ENCODE measurements around the gene CAPN3. TPM values are rescaled to one million over a fixed set of nuclear protein-coding genes. Genes with fewer than 3 reads are reported as not detected.

Gene CAPN3
- total RNA-seq, 1 experiment from 2014 or later, result 0.54 TPM

- Histone ChIP-seq H3K27ac (ENCODE audit: low read depth, low read length, poor library complexity, severe bottlenecking) (no peak overlapping the region), H3K36me3 (ENCODE audit: insufficient read depth, low read length, poor library complexity, severe bottlenecking) (peaks cover 41% of the 10 kb centered on the region), H3K4me3 (ENCODE audit: low read depth, low read length, poor library complexity, severe bottlenecking) (no peak overlapping the region), H3K4me1 (ENCODE audit: insufficient read depth, low read length, poor library complexity, severe bottlenecking) (no peaks in the 10 kb centered on the region), H3K9me3 (ENCODE audit: low read depth, low read length, poor library complexity, severe bottlenecking) (no peaks in the 10 kb centered on the region), H3K27me3 (replicated peaks; ENCODE audit: insufficient read depth, low read depth, low read length, poor library complexity) (no peaks in the 10 kb centered on the region)
- no TSS peak for BruUV-seq (replicated peaks)
- peak; percentile 34 for DNase-seq (ENCODE audit: low spot score)
- ChIA-PET CTCF (no interaction called here), POLR2A (ENCODE audit: low non-redundant PET) (no interaction called here)
- TF ChIP-seq EZH2 (IDR thresholded peaks at IDR 0.05; ENCODE audit: borderline replicate concordance, low read depth, low read length, poor library complexity, severe bottlenecking), result no peak
- intact Hi-C loops (cut with micrococcal nuclease; ENCODE audit: unreplicated experiment), result no loop called here
These were observed 85.2 kb downstream of the CAPN3 start for GRCh38 chr15:42444415-42445063.

GRCh38 chr15:42445551-42445950 is 86.2 kb downstream of the CAPN3 start:
- Histone ChIP-seq H3K9me3 (ENCODE audit: low read depth, low read length, poor library complexity, severe bottlenecking) (no peaks in the 10 kb centered on the region), H3K4me1 (ENCODE audit: insufficient read depth, low read length, poor library complexity, severe bottlenecking) (no peaks in the 10 kb centered on the region), H3K36me3 (ENCODE audit: insufficient read depth, low read length, poor library complexity, severe bottlenecking) (peaks cover 43% of the 10 kb centered on the region), H3K27me3 (replicated peaks; ENCODE audit: insufficient read depth, low read depth, low read length, poor library complexity) (no peaks in the 10 kb centered on the region), H3K27ac (ENCODE audit: low read depth, low read length, poor library complexity, severe bottlenecking) (no peak overlapping the region), H3K4me3 (ENCODE audit: low read depth, low read length, poor library complexity, severe bottlenecking) (no peak overlapping the region)
- no peak for DNase-seq (ENCODE audit: low spot score)
- intact Hi-C loops (cut with micrococcal nuclease; ENCODE audit: unreplicated experiment), result no loop called here
- POLR2A ChIA-PET (ENCODE audit: low non-redundant PET), result no interaction called here
- BruUV-seq (replicated peaks), result no TSS peak
- no peak for TF ChIP-seq EZH2 (IDR thresholded peaks at IDR 0.05; ENCODE audit: borderline replicate concordance, low read depth, low read length, poor library complexity, severe bottlenecking)
- no peak for TF ChIP-seq CTCF (conservative IDR thresholded peaks at IDR 0.05; ENCODE audit: low read depth, low read length)
- CTCF ChIA-PET, result no interaction called here

- no peaks in the 10 kb centered on the region for H3K9me3 ChIP-seq (ENCODE audit: low read depth, low read length, poor library complexity, severe bottlenecking)
- H3K27me3 ChIP-seq (replicated peaks; ENCODE audit: insufficient read depth, low read depth, low read length, poor library complexity), result no peaks in the 10 kb centered on the region
- H3K4me3 ChIP-seq (ENCODE audit: low read depth, low read length, poor library complexity, severe bottlenecking), result no peak overlapping the region
- TF ChIP-seq CTCF (conservative IDR thresholded peaks at IDR 0.05; ENCODE audit: low read depth, low read length) (no peak), EZH2 (IDR thresholded peaks at IDR 0.05; ENCODE audit: borderline replicate concordance, low read depth, low read length, poor library complexity, severe bottlenecking) (no peak)
- H3K4me1 ChIP-seq (ENCODE audit: insufficient read depth, low read length, poor library complexity, severe bottlenecking), result no peaks in the 10 kb centered on the region
- ChIA-PET POLR2A (ENCODE audit: low non-redundant PET) (no interaction called here), CTCF (no interaction called here)
- no TSS peak for BruUV-seq (replicated peaks)
- DNase-seq (ENCODE audit: low spot score), result no peak
- intact Hi-C loops (cut with micrococcal nuclease; ENCODE audit: unreplicated experiment), result no loop called here
- H3K36me3 ChIP-seq (ENCODE audit: insufficient read depth, low read length, poor library complexity, severe bottlenecking), result peaks cover 45% of the 10 kb centered on the region
- no peak overlapping the region for H3K27ac ChIP-seq (ENCODE audit: low read depth, low read length, poor library complexity, severe bottlenecking)
These were observed 88.3 kb downstream of the CAPN3 start for GRCh38 chr15:42447599-42447998.

- TF ChIP-seq CTCF (conservative IDR thresholded peaks at IDR 0.05; ENCODE audit: low read depth, low read length), result no peak
- TF ChIP-seq EZH2 (IDR thresholded peaks at IDR 0.05; ENCODE audit: borderline replicate concordance, low read depth, low read length, poor library complexity, severe bottlenecking), result no peak
- Histone ChIP-seq H3K36me3 (ENCODE audit: insufficient read depth, low read length, poor library complexity, severe bottlenecking) (peaks cover 49% of the 10 kb centered on the region), H3K9me3 (ENCODE audit: low read depth, low read length, poor library complexity, severe bottlenecking) (no peaks in the 10 kb centered on the region), H3K4me1 (ENCODE audit: insufficient read depth, low read length, poor library complexity, severe bottlenecking) (no peaks in the 10 kb centered on the region), H3K27me3 (replicated peaks; ENCODE audit: insufficient read depth, low read depth, low read length, poor library complexity) (no peaks in the 10 kb centered on the region), H3K27ac (ENCODE audit: low read depth, low read length, poor library complexity, severe bottlenecking) (no peak overlapping the region), H3K4me3 (ENCODE audit: low read depth, low read length, poor library complexity, severe bottlenecking) (no peak overlapping the region)
- DNase-seq (ENCODE audit: low spot score), result no peak
- ChIA-PET POLR2A (ENCODE audit: low non-redundant PET) (no interaction called here), CTCF (no interaction called here)
- no TSS peak for BruUV-seq (replicated peaks)
- intact Hi-C loops (cut with micrococcal nuclease; ENCODE audit: unreplicated experiment), result no loop called here
These were observed 89.0 kb downstream of the CAPN3 start for GRCh38 chr15:42448281-42448680.
